Activated CD4-positive, CD25-positive, alpha-beta regulatory T cell (primary cell): ENCODE measurements around the gene MID1.

Experiments used
- DNase-seq, 4 experiments: peaks; one replicate each; lab custom pipeline; 2025; lab: John Stamatoyannopoulos, UW

The MID1 gene

DNA sequence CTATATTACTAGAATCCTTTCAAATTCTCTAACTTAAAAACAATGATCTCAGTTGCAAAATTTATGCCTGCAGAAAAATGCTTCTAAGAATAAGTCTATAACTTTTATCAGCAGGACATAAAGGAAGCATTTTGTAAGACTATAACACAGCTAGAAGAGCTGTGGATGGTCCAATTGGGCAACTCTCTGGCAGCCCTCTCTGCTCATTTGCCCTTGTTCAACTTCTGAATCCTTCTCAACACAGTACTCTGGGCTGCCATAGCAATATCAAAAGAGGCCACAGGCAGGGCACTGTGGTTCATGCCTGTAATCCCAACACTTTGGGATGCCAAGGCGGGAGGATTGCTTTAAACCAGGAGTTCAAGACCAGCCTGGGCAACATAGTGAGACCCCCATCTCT lies 88.5 kb downstream of the MID1 start:
- no peak for DNase-seq

GRCh38 chrX:10529344-10529743 lies 91.0 kb downstream of the MID1 start:
- DNase-seq: no peak

- no peak for DNase-seq
Measured at GRCh38 chrX:10526451-10526850, 93.9 kb downstream of the MID1 start.

GRCh38 chrX:10525381-10526120 lies 94.8 kb downstream of the MID1 start:
- DNase-seq: no peak

DNA sequence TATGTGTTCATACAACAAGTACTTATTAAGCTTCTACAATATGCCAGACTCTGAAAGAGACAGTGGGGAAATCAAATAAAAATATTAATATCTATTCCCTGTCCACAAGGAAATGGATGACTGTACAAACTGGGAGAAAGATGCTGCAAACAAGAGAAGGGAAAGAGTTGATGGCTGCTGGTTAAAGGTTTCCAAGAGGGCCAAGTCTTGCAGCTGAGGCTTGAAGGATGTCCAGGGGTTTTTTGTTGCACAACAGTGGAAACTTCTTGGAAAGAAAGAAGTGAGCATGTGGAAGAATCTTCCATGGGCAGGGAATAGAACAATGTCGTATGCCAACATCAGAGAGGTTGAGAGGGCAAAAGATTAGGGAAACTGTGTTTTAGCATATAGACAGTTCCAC lies 95.8 kb downstream of the MID1 start:
- no peak for DNase-seq

GRCh38 chrX:10519761-10520160 lies 100.6 kb downstream of the MID1 start:
- no peak for DNase-seq

GRCh38 chrX:10519278-10519677 lies 101.1 kb downstream of the MID1 start:
- no peak for DNase-seq

DNA sequence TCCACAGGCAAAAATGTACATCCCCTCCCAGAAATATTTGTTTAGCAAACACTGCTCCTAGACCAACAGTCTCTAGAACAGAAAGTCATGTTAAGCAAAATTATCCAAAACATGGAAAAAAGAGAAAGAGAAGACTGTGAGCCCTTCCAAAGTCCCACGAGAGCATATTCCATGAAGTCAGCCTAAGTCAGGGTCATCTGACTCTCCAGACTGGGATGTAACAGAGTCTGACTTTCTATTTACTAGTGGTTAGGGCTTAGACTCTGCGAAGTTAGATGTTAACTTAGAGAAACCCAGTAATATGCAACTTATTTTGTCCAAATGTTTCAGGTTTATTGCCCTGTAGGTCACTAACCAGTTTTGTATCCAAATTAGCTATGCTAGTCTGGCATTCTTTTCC lies 102.3 kb downstream of the MID1 start:
- no peak for DNase-seq

DNA sequence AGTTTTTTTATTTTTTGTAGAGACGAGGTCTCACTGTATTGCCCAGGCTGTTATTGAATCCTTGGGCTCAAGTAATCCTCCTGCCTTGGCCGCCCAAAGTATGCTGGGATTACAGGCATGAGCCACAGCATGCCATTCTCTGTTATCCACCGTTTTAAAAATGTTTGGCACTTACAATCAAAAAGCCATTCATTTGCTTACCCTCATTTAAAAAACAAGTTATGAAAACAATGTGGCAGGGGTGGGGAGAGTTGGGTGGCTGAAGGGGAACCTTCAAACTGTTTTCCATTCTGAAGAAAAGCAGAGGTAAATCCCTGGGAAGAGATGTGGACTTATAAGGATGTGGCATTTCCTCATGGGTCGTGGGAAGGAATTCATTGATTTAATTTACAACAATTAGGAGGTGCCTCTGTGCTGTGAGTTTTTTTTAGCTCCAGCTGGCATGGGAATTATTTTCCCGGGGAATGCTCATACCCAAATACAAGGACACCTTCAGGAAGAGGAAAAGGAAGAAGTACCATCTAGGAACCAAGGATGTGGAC lies 103.5 kb downstream of the MID1 start:
- DNase-seq: no peak

GRCh38 chrX:10514891-10515290 lies 105.5 kb downstream of the MID1 start:
- DNase-seq: no peak

DNA sequence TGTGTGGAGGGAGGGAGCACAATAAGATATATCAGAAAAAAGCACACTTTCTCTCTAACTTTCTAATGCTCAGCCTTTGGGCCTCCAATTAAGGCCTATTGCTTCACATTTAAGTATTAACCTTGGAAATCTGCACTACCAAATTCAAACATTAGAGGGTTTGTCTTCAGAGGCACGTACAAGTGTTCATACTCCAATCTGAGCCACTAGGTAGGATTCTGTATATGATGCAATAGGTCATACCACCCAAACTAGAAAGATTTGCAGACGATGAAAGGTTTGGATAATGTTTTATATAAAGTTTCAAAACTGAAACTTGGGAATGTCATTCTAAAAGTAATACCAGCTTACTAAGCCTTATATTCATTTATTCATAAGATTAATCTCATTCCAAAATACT lies 106.4 kb downstream of the MID1 start:
- no peak for DNase-seq

DNA sequence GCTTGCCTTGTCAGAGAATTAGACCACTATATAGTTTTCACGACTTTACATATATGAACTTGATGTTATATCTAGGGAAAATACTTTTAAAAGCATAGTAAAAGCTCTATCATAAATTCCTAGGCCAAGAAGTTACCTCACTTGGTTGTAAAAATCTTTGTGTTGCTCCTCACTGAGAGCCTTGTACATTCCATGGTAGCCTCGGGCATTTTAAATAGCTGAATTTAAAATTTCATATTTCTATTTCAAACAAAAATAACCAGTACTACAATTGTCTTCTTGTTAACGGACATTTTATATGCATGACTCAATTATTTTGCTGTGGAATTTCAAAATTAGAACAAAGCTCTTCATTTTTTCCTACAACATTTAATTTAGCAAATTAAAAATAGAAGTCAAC lies 107.6 kb downstream of the MID1 start:
- DNase-seq: no peak

- DNase-seq: no peak
Measured at GRCh38 chrX:10512258-10512657, 108.1 kb downstream of the MID1 start.

GRCh38 chrX:10509397-10509796 lies 111.0 kb downstream of the MID1 start:
- DNase-seq: no peak

GRCh38 chrX:10508891-10509290 lies 111.5 kb downstream of the MID1 start:
- no peak for DNase-seq

DNA sequence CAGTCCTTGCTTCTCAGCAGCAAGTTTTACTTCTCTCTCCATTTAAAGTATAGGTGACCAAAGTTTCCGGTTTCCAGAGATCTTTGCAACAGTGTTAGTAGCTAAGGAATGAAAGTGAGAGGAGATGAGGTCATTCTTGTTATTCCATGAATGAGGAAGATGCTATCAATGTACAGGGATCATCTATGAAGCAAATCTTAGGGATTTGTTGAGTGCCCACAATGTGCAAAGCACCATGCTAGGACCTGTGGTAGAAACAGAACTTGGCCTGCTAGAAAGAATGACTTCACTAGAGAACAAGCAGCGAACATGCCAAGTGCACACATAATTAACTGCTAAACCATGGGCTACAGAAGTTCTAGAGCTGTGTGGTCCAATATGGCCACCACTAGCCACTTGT lies 112.5 kb downstream of the MID1 start:
- DNase-seq: no peak

- no peak for DNase-seq
Measured at GRCh38 chrX:10507181-10507580, 113.2 kb downstream of the MID1 start.

DNA sequence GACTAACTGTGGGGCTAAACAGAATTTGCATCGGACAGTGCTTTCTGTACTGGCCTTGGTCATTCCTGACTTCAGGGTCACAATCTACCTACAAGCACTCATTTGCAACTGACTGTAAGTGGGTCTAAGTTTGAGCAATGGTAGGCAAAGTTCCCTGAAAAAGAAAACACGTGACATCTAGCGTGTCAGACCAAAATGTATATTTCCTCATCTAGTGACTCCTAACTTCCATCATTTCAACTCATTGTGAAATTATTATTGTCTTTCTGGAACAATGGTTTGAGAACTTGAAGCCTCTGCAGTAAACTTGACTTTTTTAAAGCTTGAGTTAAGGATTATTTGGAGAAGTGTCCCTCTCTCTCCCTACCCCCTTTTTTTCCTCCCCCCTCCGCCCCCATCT lies 113.6 kb downstream of the MID1 start:
- no peak for DNase-seq

- DNase-seq: no peak
Measured at GRCh38 chrX:10505726-10506125, 114.7 kb downstream of the MID1 start.

GRCh38 chrX:10502961-10503360 lies 117.4 kb downstream of the MID1 start:
- no peak for DNase-seq

DNA sequence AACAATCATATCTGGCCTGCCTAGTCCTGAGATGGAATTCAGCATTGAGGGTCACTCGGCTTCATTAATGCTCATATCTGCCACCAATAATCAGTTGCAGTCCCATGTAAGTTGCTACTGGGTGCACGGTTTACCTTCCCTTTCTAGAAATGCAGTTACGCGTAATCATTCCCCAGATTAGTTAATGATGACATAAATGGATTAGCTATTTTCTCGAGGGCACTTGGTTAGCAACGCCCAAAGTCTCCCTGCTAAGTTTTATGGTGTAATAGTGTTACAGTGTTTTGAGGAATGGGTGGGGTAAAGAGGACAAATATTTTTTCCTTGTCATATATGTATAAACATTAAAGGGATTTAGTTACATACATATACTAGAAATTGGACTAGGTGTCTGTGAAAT lies 118.8 kb downstream of the MID1 start:
- no peak for DNase-seq

- DNase-seq: no peak
Measured at GRCh38 chrX:10496345-10496965, 123.9 kb downstream of the MID1 start.

- DNase-seq: no peak
Measured at GRCh38 chrX:10495677-10496076, 124.7 kb downstream of the MID1 start.

GRCh38 chrX:10492250-10492649 lies 128.1 kb downstream of the MID1 start:
- DNase-seq: no peak
